Thyroid gland (tissue), 4 donors: ENCODE results near the gene ZNF785.
"Not testable (repeated sequence)": the region's sequence is repeated elsewhere in the genome, so short reads cannot be mapped to it uniquely, and the experiment has no call there.

Experiments used
- CTCF ChIP-seq, 6 experiments: fragments of 200-600 bp in 3 of 6; fragments of 450-650 bp in 3 of 6; sonication (generic) in 3 of 6; IDR thresholded peaks; one replicate each; pipeline ENCODE4 v1.5.1; 2016 to 2019; ENCODE audit warnings: antibody characterized with exemption in 6 of 6, mild to moderate bottlenecking in 2 of 6, inconsistent platforms in 1 of 6, moderate library complexity in 1 of 6
- POLR2A ChIP-seq, 2 donors: fragments of 450-650 bp; IDR thresholded peaks; one replicate each; pipeline ENCODE4 v1.6.1; 2017; ENCODE audit warnings: antibody characterized with exemption in 2 of 2, mild to moderate bottlenecking in 2 of 2, moderate library complexity in 1 of 2

- not testable (repeated sequence) for TF ChIP-seq POLR2A, CTCF (IDR thresholded peaks at IDR 0.05)
Measured at GRCh38 chr16:30590869-30591268, 5.4 kb upstream of the ZNF785 start.
